ENCODE measurements around the gene CHERP.

The CHERP gene

DNA sequence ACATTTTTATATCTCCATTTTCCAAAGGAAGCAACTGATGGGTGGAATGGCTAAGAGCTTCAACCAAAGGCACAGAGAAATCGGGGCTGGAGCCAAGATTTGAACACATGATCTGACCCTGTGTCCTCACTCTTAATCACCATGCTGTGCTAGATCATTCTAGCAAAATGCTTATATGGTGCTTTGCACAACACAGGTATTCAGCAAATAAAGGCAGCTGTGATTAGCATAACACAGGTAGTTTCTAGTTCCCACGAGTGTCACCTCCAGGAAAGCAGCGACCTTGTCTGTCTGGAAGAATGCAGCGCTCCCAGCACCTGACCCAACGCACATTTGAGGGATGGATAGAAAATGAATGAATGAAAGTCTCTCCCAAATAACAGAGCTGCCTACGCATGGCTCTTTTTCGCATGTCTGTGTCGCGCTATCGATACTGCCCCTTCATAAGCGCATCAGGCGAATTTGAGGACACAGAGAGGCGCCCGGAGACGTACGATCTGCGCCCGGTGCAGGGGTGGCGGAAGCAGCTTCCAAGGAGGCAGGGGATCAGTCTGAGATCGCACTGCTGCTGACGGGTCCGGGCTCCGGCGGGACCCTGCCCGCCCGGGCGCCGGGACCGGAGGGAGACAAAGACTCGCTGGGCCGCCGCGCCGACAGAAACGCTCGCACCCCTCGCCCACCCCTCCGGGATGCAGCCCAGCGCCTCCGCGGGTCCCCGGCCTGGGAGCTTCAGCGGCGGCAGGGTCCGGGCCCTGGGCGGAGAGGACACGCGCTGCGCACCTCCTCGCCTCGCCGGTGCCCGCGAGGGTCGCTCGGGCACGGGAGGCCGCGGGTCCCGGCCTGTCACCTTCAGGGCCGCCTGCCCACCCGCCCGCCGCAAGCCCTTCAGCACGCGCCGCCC is 71.1 kb downstream of the CHERP start:
- no peak for DNase-seq

- DNase-seq, result no peak
Observed at GRCh38 chr19:16470541-16470910, 71.7 kb downstream of the CHERP start.
